ENCODE results near the gene SMCO2.

DNA sequence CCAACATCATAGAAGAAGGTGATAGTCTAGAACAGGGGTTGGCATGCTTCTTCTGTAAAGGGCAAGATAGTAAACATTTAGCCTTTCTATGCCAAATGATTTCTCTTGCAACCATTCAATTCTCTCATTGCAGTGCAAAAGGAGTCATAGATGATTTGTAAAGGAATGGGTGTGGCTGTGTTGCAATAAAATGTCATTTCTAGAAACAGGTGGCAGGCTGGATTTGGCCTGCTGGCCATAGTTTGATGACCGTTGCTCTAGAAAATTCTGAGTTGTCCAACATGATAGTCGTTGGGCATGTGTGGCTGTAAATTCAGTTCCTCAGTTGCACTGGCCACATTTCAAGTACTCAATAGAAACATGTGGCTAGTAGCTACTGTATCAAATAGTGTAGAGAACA is 21.7 kb downstream of the SMCO2 start:
- TF ChIP-seq SALL2 (tag by site-specific recombination; IDR thresholded peaks at IDR 0.05; ENCODE audit: borderline replicate concordance) (no peak), ZNF629 (tag by site-specific recombination; IDR thresholded peaks at IDR 0.05) (no peak), ZNF132 (tag by site-specific recombination; IDR thresholded peaks at IDR 0.05; ENCODE audit: borderline replicate concordance) (no peak)
- TF ChIP-seq, protein P1, sequence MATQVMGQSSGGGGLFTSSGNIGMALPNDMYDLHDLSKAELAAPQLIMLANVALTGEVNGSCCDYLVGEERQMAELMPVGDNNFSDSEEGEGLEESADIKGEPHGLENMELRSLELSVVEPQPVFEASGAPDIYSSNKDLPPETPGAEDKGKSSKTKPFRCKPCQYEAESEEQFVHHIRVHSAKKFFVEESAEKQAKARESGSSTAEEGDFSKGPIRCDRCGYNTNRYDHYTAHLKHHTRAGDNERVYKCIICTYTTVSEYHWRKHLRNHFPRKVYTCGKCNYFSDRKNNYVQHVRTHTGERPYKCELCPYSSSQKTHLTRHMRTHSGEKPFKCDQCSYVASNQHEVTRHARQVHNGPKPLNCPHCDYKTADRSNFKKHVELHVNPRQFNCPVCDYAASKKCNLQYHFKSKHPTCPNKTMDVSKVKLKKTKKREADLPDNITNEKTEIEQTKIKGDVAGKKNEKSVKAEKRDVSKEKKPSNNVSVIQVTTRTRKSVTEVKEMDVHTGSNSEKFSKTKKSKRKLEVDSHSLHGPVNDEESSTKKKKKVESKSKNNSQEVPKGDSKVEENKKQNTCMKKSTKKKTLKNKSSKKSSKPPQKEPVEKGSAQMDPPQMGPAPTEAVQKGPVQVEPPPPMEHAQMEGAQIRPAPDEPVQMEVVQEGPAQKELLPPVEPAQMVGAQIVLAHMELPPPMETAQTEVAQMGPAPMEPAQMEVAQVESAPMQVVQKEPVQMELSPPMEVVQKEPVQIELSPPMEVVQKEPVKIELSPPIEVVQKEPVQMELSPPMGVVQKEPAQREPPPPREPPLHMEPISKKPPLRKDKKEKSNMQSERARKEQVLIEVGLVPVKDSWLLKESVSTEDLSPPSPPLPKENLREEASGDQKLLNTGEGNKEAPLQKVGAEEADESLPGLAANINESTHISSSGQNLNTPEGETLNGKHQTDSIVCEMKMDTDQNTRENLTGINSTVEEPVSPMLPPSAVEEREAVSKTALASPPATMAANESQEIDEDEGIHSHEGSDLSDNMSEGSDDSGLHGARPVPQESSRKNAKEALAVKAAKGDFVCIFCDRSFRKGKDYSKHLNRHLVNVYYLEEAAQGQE (tag by site-specific recombination; IDR thresholded peaks at IDR 0.05), result no peak
- TF ChIP-seq, protein P2, sequence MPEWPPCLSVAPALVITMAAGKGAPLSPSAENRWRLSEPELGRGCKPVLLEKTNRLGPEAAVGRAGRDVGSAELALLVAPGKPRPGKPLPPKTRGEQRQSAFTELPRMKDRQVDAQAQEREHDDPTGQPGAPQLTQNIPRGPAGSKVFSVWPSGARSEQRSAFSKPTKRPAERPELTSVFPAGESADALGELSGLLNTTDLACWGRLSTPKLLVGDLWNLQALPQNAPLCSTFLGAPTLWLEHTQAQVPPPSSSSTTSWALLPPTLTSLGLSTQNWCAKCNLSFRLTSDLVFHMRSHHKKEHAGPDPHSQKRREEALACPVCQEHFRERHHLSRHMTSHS (tag by site-specific recombination; IDR thresholded peaks at IDR 0.05), result no peak

Measured in HEK293 (cell line).